Globus pallidus (tissue), 1 donor: Measurements from ENCODE around the gene OOSP1.
"Not testable (repeated sequence)": the region's sequence is repeated elsewhere in the genome, so short reads cannot be mapped to it uniquely, and the experiment has no call there.

ENCODE experiments used
- DNase-seq: peaks from one replicate; pipeline ENCODE4 v3.0.0-alpha.2; 2015; ENCODE audit warnings: low spot score

Gene OOSP1

GRCh38 chr11:59960502-59961381 is 22.5 kb downstream of the OOSP1 start:
- DNase-seq = no peak

GRCh38 chr11:59962107-59962482 is 23.9 kb downstream of the OOSP1 start:
- DNase-seq = no peak

DNA sequence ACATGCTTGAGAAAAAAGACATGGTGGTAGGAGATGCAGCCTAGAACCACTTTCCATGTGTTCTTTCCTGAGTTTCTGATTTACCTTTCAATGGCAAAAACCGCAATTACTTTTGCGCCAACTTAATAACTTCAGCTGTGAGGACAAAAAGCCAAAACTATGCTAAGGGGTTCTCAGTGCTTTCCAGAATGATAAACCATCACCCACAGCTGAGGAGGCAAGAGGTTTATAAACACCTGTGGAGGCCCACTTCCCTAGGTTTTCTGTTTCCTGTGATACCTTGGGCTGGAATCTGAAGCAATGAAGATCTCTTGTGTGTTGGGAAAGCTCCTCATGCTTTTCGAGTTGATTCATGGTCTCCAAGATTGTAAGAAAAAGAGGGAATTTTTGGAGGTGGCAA is 25.5 kb downstream of the OOSP1 start, which contains the start of gene OOSP4A:
TSS of gene OOSP4A (plus strand) at position 301 of the 400 bp plus-strand sequence. CDS start at position 301, 0 bp downstream.
- DNase-seq = no peak

GRCh38 chr11:59965424-59965823 is 27.2 kb downstream of the OOSP1 start:
- no peak for DNase-seq

DNA sequence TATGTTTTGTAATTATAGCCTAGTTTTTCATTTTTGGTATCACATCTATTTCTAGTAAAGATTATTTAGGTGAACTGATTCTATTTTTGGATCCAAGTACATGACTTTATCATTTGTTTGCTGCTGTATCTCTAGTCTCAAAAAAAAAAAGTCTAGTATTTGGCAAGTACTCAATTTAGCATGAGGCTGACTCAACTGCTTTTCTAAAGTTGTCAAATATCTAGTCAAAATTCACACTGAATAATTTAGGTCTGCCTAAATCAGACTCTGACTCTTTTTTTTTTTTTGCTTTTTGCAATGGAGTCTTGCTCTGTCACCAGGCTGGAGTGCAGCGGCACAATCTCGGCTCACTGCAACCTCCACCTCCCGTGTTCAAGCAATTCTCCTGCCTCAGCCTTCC is 28.0 kb downstream of the OOSP1 start:
- DNase-seq = no peak

DNA sequence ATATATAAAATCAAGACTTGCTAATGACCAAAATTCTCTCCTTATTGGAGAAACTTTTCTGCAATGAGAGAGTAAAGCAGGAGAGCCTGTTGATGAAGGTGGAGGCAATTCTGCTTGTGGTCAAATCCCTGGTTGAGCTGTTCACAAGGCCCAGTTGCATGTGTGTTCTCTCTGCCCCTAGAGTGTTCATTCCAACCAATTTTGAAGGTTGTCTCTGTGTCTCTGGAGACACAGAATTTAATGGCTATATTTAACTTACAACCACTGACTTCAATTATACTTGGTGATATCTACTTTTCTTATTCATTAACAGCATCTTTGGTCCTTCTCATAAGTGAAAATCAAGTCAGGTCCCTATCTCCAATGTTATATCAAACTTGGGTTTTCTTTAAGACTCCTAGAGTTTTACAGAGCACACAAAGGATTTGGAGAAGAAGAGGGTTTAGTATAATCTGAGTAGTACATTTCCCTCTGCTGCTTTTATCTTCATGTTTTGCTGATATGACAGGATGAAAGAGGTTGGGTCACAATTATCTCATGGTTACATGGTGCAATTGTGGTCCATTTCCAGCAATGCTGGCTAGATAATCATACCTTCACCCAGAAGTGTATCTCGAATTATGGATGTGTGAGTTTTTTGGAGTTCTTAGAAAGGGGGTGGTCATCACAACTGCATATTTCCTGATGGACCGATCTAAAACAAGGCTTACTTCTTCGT is 29.6 kb downstream of the OOSP1 start:
- no peak for DNase-seq

GRCh38 chr11:59968395-59968783 is 30.2 kb downstream of the OOSP1 start:
- no peak for DNase-seq

GRCh38 chr11:59973097-59973496 is 34.9 kb downstream of the OOSP1 start:
- DNase-seq = no peak

GRCh38 chr11:59981106-59981770 is 43.0 kb downstream of the OOSP1 start:
- DNase-seq = no peak

GRCh38 chr11:59982037-59982436 is 43.8 kb downstream of the OOSP1 start:
- not testable (repeated sequence) for DNase-seq

DNA sequence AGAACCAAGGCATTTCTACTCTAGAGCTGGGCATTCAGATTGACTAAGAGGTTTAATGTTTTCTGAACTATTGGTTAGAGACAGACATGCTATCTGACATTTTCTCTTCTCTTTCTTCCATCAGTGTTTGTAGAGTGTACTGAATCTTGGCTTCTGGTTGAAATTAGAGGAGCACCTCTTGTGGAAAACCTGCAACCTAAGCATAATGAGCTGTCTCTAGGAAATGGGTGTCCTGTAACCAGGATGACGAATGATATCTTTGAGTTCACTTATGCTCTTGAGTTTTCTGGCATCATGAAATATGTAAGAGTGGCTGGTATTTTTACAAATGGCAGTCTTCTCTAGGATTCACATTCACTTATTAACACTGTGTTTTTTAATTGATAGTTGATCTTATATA is 45.0 kb downstream of the OOSP1 start:
- no peak for DNase-seq

- no peak for DNase-seq
Measured at GRCh38 chr11:59984368-59984767, 46.1 kb downstream of the OOSP1 start.

DNA sequence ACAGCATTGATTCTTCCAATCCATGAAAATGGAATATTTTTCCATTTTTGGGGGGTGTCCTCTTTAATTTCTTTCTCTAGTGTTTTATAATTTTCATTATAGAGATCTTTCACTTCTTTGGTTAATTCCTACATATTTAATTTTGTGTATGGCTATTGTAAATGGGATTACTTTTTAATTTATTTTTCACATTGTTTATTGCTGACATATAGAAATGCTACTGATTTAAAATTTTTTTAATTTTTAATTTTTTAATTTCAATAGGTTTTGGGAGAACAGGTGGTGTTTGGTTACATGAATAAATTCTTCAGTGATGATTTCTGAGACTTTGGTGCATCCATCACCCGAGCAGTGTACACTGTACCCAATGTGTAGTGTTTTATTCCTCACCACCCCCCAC is 52.2 kb downstream of the OOSP1 start:
- DNase-seq = no peak

DNA sequence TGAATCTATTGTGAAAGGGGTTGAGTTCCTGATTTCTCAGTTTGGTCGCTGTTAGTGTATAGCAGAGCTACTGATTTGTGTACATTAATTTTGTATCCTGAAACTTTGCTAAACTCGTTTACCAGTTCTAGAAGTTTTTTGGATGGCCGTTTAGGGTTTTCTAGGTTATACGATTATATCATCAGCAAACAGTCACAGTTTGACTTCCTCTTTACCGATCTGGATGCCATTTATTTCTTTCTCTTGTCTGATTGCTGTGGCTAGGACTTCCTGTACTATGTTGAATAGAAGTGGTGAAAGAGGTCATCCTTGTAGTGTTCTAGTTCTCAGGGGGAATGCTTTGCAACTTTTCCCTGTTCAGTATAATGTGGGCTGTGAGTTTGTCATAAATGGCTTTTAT is 54.2 kb downstream of the OOSP1 start:
- DNase-seq = no peak

DNA sequence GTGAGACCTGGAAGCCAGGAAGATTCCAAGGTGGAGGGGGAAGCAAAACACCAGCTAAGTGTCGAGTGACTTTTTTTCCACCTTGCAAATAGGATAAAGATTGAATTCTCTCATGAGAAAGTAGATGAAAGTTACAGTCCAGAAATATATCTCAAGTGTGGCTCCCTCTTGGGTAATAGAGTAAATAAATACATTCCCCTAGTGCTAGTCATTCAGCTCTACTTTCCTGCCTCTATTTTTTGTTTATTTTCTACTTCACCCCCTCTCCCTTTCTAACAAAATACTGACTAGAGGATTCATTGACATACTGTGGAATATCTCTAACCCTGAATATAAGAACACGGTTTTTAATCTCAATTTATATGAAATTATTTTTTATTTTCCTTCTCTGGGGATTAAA is 59.6 kb downstream of the OOSP1 start:
- DNase-seq = no peak

DNA sequence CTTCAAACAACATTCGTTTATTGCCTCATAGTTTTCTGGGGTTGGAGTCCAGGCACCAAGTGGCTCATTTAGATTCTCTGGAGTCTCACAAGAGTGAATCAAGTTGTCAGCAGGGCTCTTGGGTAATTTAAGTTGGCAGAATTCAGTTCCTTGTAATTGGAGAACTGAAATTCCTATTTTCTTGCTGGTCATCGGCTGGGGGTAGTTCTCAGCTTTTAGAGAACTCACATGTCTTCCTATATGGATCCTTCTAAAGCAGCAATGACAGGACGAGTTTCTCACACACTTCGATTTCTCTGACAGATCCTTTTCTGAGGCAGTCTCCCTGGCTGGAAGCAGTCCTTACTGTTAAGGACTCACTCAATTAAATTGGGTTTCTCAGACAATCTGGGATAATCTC is 61.5 kb downstream of the OOSP1 start:
- DNase-seq = no peak

GRCh38 chr11:60003729-60004128 is 65.5 kb downstream of the OOSP1 start:
- no peak for DNase-seq

DNA sequence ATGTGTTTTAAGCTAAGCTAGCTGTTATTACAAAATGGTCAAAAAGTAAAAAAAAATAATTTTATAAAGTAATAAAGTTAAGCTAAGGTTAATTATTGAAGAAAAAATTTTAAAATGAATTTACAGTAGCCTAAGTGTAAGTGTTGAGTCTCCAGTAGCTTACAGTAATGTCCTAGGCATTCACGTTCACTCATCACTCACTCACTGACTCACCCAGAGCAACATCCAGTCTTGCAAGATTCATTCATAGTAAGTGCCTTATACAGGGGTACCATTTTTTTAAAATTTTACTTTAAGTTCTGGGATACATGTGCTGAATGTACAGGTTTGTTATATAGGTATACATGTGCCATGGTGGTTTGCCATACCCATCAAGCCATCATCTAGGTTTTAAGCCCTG is 67.1 kb downstream of the OOSP1 start:
- DNase-seq = no peak
